Medulla oblongata (tissue), 1 donor: ENCODE measurements around the gene MIPOL1.
"Not testable (repeated sequence)": the region's sequence is repeated elsewhere in the genome, so short reads cannot be mapped to it uniquely, and the experiment has no call there.

ENCODE experiments used
- DNase-seq: peaks from one replicate; pipeline ENCODE4 v3.0.0-alpha.2; 2015; ENCODE audit errors: extremely low spot score

The MIPOL1 gene

GRCh38 chr14:37285220-37285619 lies 87.5 kb downstream of the MIPOL1 start:
- no peak for DNase-seq

- no peak for DNase-seq
These were observed 92.0 kb downstream of the MIPOL1 start for GRCh38 chr14:37289688-37290087.

- not testable (repeated sequence) for DNase-seq
These were observed 97.5 kb downstream of the MIPOL1 start for GRCh38 chr14:37295262-37295661.

GRCh38 chr14:37311252-37311651 lies 113.5 kb downstream of the MIPOL1 start:
- DNase-seq: no peak

- DNase-seq: no peak
These were observed 121.2 kb downstream of the MIPOL1 start for GRCh38 chr14:37318938-37319337.

- no peak for DNase-seq
These were observed 122.4 kb downstream of the MIPOL1 start for GRCh38 chr14:37320106-37320505.

GRCh38 chr14:37325332-37325731 lies 127.6 kb downstream of the MIPOL1 start:
- no peak for DNase-seq

- no peak for DNase-seq
These were observed 128.7 kb downstream of the MIPOL1 start for GRCh38 chr14:37326434-37326833.

GRCh38 chr14:37327933-37328332 lies 130.2 kb downstream of the MIPOL1 start:
- DNase-seq: not testable (repeated sequence)

- DNase-seq: no peak
These were observed 130.9 kb downstream of the MIPOL1 start for GRCh38 chr14:37328673-37329072.

- DNase-seq: no peak
These were observed 131.7 kb downstream of the MIPOL1 start for GRCh38 chr14:37329189-37330001.

- DNase-seq: no peak
These were observed 133.2 kb downstream of the MIPOL1 start for GRCh38 chr14:37330910-37331309.

GRCh38 chr14:37340353-37340752 lies 142.6 kb downstream of the MIPOL1 start:
- no peak for DNase-seq

- no peak for DNase-seq
These were observed 145.8 kb downstream of the MIPOL1 start for GRCh38 chr14:37343307-37344094.

GRCh38 chr14:37363661-37364060 lies 165.9 kb downstream of the MIPOL1 start:
- no peak for DNase-seq

- DNase-seq: no peak
These were observed 171.7 kb downstream of the MIPOL1 start for GRCh38 chr14:37369425-37369824.

GRCh38 chr14:37375566-37375965 lies 177.8 kb downstream of the MIPOL1 start:
- DNase-seq: no peak

GRCh38 chr14:37376944-37377609 lies 179.3 kb downstream of the MIPOL1 start:
- no peak for DNase-seq

- DNase-seq: no peak
These were observed 187.3 kb downstream of the MIPOL1 start for GRCh38 chr14:37384870-37385596.

- not testable (repeated sequence) for DNase-seq
These were observed 199.6 kb downstream of the MIPOL1 start for GRCh38 chr14:37397157-37397940.

- DNase-seq: no peak
These were observed 200.1 kb downstream of the MIPOL1 start for GRCh38 chr14:37397941-37398215.
